ENCODE results near the gene PLLP. TPM values are rescaled to one million over a fixed set of nuclear protein-coding genes. Genes with fewer than 3 reads are reported as not detected.

The PLLP gene
- polyA plus RNA-seq, 1 experiment: 0.02 TPM

DNA sequence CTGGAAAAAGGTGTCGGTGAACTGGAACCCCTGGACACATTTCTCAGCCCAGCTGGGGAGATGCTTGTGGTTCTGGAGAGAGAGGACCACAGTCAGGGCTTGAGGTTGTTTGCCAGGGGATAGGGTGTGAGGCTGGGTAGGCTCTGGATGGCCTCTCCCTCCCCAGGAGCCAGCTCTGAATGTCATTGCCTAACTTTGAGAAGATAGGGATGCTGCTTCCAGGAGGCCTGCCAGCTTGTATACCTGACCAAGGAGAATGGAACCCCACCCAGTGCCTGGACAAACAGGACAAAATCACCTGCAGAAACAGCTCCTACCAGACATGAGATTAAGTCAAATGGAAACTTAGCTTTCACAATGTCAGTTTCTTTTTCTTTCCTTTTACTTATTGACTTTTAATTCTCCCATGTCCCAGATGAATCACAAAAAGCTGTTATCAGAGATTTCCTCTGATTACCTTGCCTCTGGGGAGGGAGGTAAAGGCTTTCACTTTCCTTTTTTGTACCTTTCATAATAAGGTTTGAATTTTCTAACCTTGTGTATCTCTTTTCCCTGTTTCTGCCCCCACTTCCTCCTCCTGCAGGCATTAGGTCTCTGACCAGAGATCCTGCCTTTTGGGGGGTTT, 29.8 kb upstream of the PLLP start:
- H3K36me3 ChIP-seq (ENCODE audit: control insufficient read depth, insufficient read depth, low read length): no peaks in the 10 kb centered on the region
- DNase-seq (ENCODE audit: low read depth): no peak
- CTCF ChIA-PET: interaction anchor here (0.6 to 17.2 kb wide), 3 partner anchors 10 to 105 kb away, joined by 3 to 461 read pairs (median 3); no protein-coding TSS in a partner anchor
- H3K4me3 ChIP-seq (ENCODE audit: low read depth, low read length): no peak overlapping the region
- POLR2A ChIA-PET: no interaction called here
- no peak for TF ChIP-seq CTCF (IDR thresholded peaks at IDR 0.05; ENCODE audit: insufficient read depth, low read depth, low read length)
- peaks cover 12% of the 10 kb centered on the region for H3K27me3 ChIP-seq (ENCODE audit: control insufficient read depth, insufficient read depth, low read length)

GRCh38 chr16:57313509-57313908, 29.0 kb upstream of the PLLP start:
- no peak overlapping the region for H3K4me3 ChIP-seq (ENCODE audit: low read depth, low read length)
- POLR2A ChIA-PET: no interaction called here
- CTCF ChIA-PET: interaction anchor here (0.6 to 17.2 kb wide), 3 partner anchors 9 to 105 kb away, joined by 3 to 461 read pairs (median 3); no protein-coding TSS in a partner anchor
- no peak for DNase-seq (ENCODE audit: low read depth)
- no peak for TF ChIP-seq CTCF (IDR thresholded peaks at IDR 0.05; ENCODE audit: insufficient read depth, low read depth, low read length)
- H3K36me3 ChIP-seq (ENCODE audit: control insufficient read depth, insufficient read depth, low read length): no peaks in the 10 kb centered on the region
- H3K27me3 ChIP-seq (ENCODE audit: control insufficient read depth, insufficient read depth, low read length): peaks cover 12% of the 10 kb centered on the region

- H3K36me3 ChIP-seq (ENCODE audit: control insufficient read depth, insufficient read depth, low read length): no peaks in the 10 kb centered on the region
- H3K27me3 ChIP-seq (ENCODE audit: control insufficient read depth, insufficient read depth, low read length): peaks cover 19% of the 10 kb centered on the region
- ChIA-PET CTCF (interaction anchor here (1.4 to 17.2 kb wide), 3 partner anchors 9 to 108 kb away, joined by 6 to 461 read pairs (median 8); no protein-coding TSS in a partner anchor), POLR2A (no interaction called here)
- no peak overlapping the region for H3K4me3 ChIP-seq (ENCODE audit: low read depth, low read length)
- TF ChIP-seq CTCF (IDR thresholded peaks at IDR 0.05; ENCODE audit: insufficient read depth, low read depth, low read length): no peak
- no peak for DNase-seq (ENCODE audit: low read depth)
These were observed 26.3 kb upstream of the PLLP start for GRCh38 chr16:57310801-57311200.

GRCh38 chr16:57308041-57308440, 23.6 kb upstream of the PLLP start:
- ChIA-PET CTCF (interaction anchor here (1.8 to 17.2 kb wide), 2 partner anchors 8 to 111 kb away, joined by 5 to 461 read pairs; no protein-coding TSS in a partner anchor), POLR2A (no interaction called here)
- no peak for DNase-seq (ENCODE audit: low read depth)
- TF ChIP-seq CTCF (IDR thresholded peaks at IDR 0.05; ENCODE audit: insufficient read depth, low read depth, low read length): no peak
- no peaks in the 10 kb centered on the region for H3K36me3 ChIP-seq (ENCODE audit: control insufficient read depth, insufficient read depth, low read length)
- no peak overlapping the region for H3K4me3 ChIP-seq (ENCODE audit: low read depth, low read length)
- H3K27me3 ChIP-seq (ENCODE audit: control insufficient read depth, insufficient read depth, low read length): peaks cover 21% of the 10 kb centered on the region

DNA sequence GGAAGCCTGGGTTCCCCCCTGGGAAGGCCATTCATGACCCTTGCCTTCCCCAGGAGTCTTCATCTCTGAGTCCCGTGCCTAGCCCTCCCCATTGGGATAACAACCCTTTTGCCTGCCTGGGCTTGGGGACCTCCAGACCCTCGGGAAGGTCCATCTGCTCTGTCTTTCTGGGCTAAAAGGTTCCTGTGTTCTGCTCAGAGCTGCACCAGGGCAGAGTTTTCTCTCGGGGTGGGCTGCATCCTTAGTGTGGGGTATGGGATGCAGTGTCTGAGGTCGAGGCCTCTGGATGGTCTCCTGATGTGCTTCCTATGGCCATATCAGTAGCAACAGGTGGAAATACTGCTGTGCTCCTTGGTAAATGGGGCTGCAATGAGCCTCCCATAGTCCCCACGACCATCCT, 22.9 kb upstream of the PLLP start:
- Histone ChIP-seq H3K36me3 (ENCODE audit: control insufficient read depth, insufficient read depth, low read length) (no peaks in the 10 kb centered on the region), H3K4me3 (ENCODE audit: low read depth, low read length) (no peak overlapping the region), H3K27me3 (ENCODE audit: control insufficient read depth, insufficient read depth, low read length) (peaks cover 22% of the 10 kb centered on the region)
- POLR2A ChIA-PET: no interaction called here
- no peak for DNase-seq (ENCODE audit: low read depth)
- CTCF ChIA-PET: interaction anchor here (17.2 kb wide), 1 partner anchor 111 kb away, joined by 461 read pairs; no protein-coding TSS in a partner anchor
- TF ChIP-seq CTCF (IDR thresholded peaks at IDR 0.05; ENCODE audit: insufficient read depth, low read depth, low read length): no peak

All from BJ (cell line).